ENCODE results near the gene MOB2. TPM values are rescaled to one million over a fixed set of nuclear protein-coding genes. Genes with fewer than 3 reads are reported as not detected.

The MOB2 gene
- polyA plus RNA-seq, 3 donors = 22.1 to 44.1 (median 22.5) TPM

GRCh38 chr11:1515082-1516060 lies 28.8 kb upstream of the MOB2 start:
- Histone ChIP-seq H3K79me2 (ENCODE audit: insufficient read depth, low read length) (peaks cover 74% of the 10 kb centered on the region), H4K20me1 (ENCODE audit: insufficient read depth, low read length) (peaks cover 98% of the 10 kb centered on the region), H3K36me3 (replicated peaks in 1 of 2; ENCODE audit: control insufficient read depth in 1 of 2, insufficient read depth in 2 of 2, low read length in 2 of 2) (peaks cover 0 to 2% of the 10 kb centered on the region in 2 donors), H3K27me3 (ENCODE audit: control insufficient read depth in 2 of 2, insufficient read depth in 2 of 2, low read length in 2 of 2) (no peaks in the 10 kb centered on the region), H3K27ac (ENCODE audit: low read depth in 1 of 2, low read length in 2 of 2) (no peak overlapping the region), H2AFZ (ENCODE audit: insufficient read depth, low read depth, low read length, poor library complexity, severe bottlenecking) (no peak overlapping the region), H3K9me3 (replicated peaks in 1 of 2; ENCODE audit: control insufficient read depth in 1 of 2, insufficient read depth in 1 of 2, low read length in 2 of 2) (no peaks in the 10 kb centered on the region), H3K9ac (ENCODE audit: insufficient read depth, low read length, poor library complexity, severe bottlenecking) (no peak overlapping the region), H3K4me3 (replicated peaks in 1 of 3; ENCODE audit: low read depth in 2 of 3, low read length in 3 of 3) (no peak overlapping the region), H3K4me2 (replicated peaks; ENCODE audit: extremely low read depth, low read length, poor library complexity, severe bottlenecking) (no peak overlapping the region), H3K4me1 (ENCODE audit: control insufficient read depth in 1 of 2, insufficient read depth in 2 of 2, low read length in 2 of 2) (no peaks in the 10 kb centered on the region)
- peak; percentile 37 to 52 (median 44) for DNase-seq
- Mint-ChIP-seq H3K4me3 (no peak overlapping the region), H3K36me3 (peaks cover 11 to 27% of the 10 kb centered on the region in 2 donors), H3K4me1 (peaks cover 15% of the 10 kb centered on the region), H3K9me3 (no peaks in the 10 kb centered on the region), H3K27me3 (ENCODE audit: low read depth in 3 of 3) (no peaks in the 10 kb centered on the region), H3K27ac (no peak overlapping the region)
- TF ChIP-seq, protein P1, sequence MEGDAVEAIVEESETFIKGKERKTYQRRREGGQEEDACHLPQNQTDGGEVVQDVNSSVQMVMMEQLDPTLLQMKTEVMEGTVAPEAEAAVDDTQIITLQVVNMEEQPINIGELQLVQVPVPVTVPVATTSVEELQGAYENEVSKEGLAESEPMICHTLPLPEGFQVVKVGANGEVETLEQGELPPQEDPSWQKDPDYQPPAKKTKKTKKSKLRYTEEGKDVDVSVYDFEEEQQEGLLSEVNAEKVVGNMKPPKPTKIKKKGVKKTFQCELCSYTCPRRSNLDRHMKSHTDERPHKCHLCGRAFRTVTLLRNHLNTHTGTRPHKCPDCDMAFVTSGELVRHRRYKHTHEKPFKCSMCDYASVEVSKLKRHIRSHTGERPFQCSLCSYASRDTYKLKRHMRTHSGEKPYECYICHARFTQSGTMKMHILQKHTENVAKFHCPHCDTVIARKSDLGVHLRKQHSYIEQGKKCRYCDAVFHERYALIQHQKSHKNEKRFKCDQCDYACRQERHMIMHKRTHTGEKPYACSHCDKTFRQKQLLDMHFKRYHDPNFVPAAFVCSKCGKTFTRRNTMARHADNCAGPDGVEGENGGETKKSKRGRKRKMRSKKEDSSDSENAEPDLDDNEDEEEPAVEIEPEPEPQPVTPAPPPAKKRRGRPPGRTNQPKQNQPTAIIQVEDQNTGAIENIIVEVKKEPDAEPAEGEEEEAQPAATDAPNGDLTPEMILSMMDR (IDR thresholded peaks at IDR 0.05) = peak; percentile 95
- WGBS (ENCODE audit: insufficient coverage) = 45% methylated on average over 32 of the region's 36 CpGs
- intact Hi-C loops (cut with micrococcal nuclease) = loop anchor here (2.0 to 5.0 kb wide), 3 partner anchors 218 to 313 kb away; no protein-coding TSS in a partner anchor

DNA sequence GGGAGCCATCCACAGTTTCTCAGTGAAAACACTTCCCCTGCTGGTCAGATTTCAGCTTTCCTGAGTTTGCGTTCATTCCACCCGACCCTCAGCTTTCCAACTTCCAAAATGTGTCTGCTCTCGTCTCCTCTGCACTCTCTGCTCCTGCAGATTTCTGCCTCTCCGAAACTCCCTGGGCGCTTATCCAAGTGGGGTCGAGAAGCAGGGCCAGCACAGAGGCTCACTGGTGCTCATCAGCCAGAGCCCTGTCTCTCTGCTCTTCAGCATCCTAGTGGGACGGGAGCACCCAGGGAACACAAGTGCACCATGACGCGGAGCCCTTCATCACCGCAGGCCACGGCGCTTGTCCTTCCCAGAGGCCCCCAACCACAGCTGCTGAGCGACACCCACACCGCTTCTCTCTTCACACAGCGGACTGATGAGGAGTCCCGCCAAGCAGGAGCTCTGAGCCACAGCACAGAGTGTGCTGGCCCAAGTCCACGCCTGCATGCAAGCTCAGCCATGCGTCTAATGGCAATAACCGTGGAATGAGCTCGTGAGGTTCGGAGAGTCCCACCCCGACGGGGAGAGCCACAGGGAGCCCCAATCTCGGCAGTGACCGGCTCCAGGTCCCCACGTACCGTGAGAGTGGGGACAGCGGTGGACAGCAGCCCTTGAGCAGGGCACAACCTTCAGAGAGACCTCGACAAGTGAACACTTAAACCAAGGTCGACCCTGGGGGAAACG lies 27.9 kb upstream of the MOB2 start:
- TF ChIP-seq, protein P1 (IDR thresholded peaks at IDR 0.05) = no peak
- Histone ChIP-seq H3K27ac (ENCODE audit: low read depth in 1 of 2, low read length in 2 of 2) (no peak overlapping the region), H3K4me3 (replicated peaks in 1 of 3; ENCODE audit: low read depth in 2 of 3, low read length in 3 of 3) (no peak overlapping the region), H3K79me2 (ENCODE audit: insufficient read depth, low read length) (peaks cover 70% of the 10 kb centered on the region), H3K4me2 (replicated peaks; ENCODE audit: extremely low read depth, low read length, poor library complexity, severe bottlenecking) (no peak overlapping the region), H3K27me3 (ENCODE audit: control insufficient read depth in 2 of 2, insufficient read depth in 2 of 2, low read length in 2 of 2) (no peaks in the 10 kb centered on the region), H4K20me1 (ENCODE audit: insufficient read depth, low read length) (peaks cover 95% of the 10 kb centered on the region), H3K36me3 (replicated peaks in 1 of 2; ENCODE audit: control insufficient read depth in 1 of 2, insufficient read depth in 2 of 2, low read length in 2 of 2) (peaks cover 0 to 2% of the 10 kb centered on the region in 2 donors), H3K4me1 (ENCODE audit: control insufficient read depth in 1 of 2, insufficient read depth in 2 of 2, low read length in 2 of 2) (no peaks in the 10 kb centered on the region), H2AFZ (ENCODE audit: insufficient read depth, low read depth, low read length, poor library complexity, severe bottlenecking) (no peak overlapping the region), H3K9me3 (replicated peaks in 1 of 2; ENCODE audit: control insufficient read depth in 1 of 2, insufficient read depth in 1 of 2, low read length in 2 of 2) (no peaks in the 10 kb centered on the region), H3K9ac (ENCODE audit: insufficient read depth, low read length, poor library complexity, severe bottlenecking) (no peak overlapping the region)
- Mint-ChIP-seq H3K4me1 (peaks cover 15% of the 10 kb centered on the region), H3K4me3 (no peak overlapping the region), H3K9me3 (no peaks in the 10 kb centered on the region), H3K27me3 (ENCODE audit: low read depth in 3 of 3) (no peaks in the 10 kb centered on the region), H3K27ac (no peak overlapping the region), H3K36me3 (peaks cover 12 to 26% of the 10 kb centered on the region in 2 donors)
- no peak for DNase-seq
- WGBS (ENCODE audit: insufficient coverage) = 96% methylated on average over 28 of the region's 31 CpGs
- intact Hi-C loops (cut with micrococcal nuclease) = loop anchor here (2.0 to 5.0 kb wide), 4 partner anchors 217 to 312 kb away; no protein-coding TSS in a partner anchor

All from CD14-positive monocyte (primary cell).